Liver (tissue), 9 donors: ENCODE results near the gene DZIP1. TPM values are rescaled to one million over a fixed set of nuclear protein-coding genes. Genes with fewer than 3 reads are reported as not detected.

Source experiments
- DNase-seq: peaks from one replicate; pipeline ENCODE4 v3.0.0-alpha.2; 2017; ENCODE audit warnings: low spot score
- H3K27ac ChIP-seq, 2 donors: one replicate each; pipeline ENCODE4 v1.7.0; 2013; ENCODE audit warnings: inconsistent platforms in 2 of 2, low read length in 2 of 2, control low read depth in 1 of 2, low read depth in 1 of 2, mild to moderate bottlenecking in 1 of 2
- H3K27me3 ChIP-seq, 4 donors: one replicate each; pipeline versions ENCODE4 v1.6.1 to v1.7.0; 2013; ENCODE audit warnings: low read length in 3 of 4, inconsistent platforms in 1 of 4, mild to moderate bottlenecking in 1 of 4, moderate library complexity in 1 of 4; ENCODE audit not compliant: control insufficient read depth in 4 of 4, insufficient read depth in 4 of 4
- H3K36me3 ChIP-seq, 4 donors: one replicate each; pipeline versions ENCODE4 v1.6.1 to v1.7.0; 2013; ENCODE audit warnings: low read length in 3 of 4, mild to moderate bottlenecking in 3 of 4, low read depth in 1 of 4, moderate library complexity in 1 of 4; ENCODE audit not compliant: control insufficient read depth in 4 of 4, insufficient read depth in 3 of 4
- H3K4me1 ChIP-seq, 4 donors: one replicate each; pipeline versions ENCODE4 v1.6.1 to v1.7.0; 2013; ENCODE audit warnings: low read length in 3 of 4, mild to moderate bottlenecking in 3 of 4, moderate library complexity in 1 of 4; ENCODE audit not compliant: control insufficient read depth in 4 of 4, insufficient read depth in 4 of 4
- H3K4me3 ChIP-seq, 3 donors: one replicate each; pipeline versions ENCODE4 v1.6.1 to v1.7.0; 2013; ENCODE audit warnings: low read length in 3 of 3, control low read depth in 1 of 3, low read depth in 1 of 3, mild to moderate bottlenecking in 1 of 3
- H3K9ac ChIP-seq, 2 donors: one replicate each; pipeline ENCODE4 v1.7.0; 2013; ENCODE audit warnings: low read length in 2 of 2, mild to moderate bottlenecking in 2 of 2, moderate library complexity in 2 of 2, control low read depth in 1 of 2, low read depth in 1 of 2
- H3K9me3 ChIP-seq, 4 donors: one replicate each; pipeline versions ENCODE4 v1.6.1 to v1.7.0; 2013; ENCODE audit warnings: low read length in 3 of 4; ENCODE audit not compliant: control insufficient read depth in 4 of 4
- ATF3 ChIP-seq: IDR thresholded peaks from 2 replicates; pipeline ENCODE4 v1.6.1; 2016; ENCODE audit warnings: antibody characterized with exemption
- CTCF ChIP-seq: fragments of 150-350 bp; IDR thresholded peaks from 2 replicates; pipeline ENCODE4 v1.5.1; 2017; ENCODE audit warnings: improper control_type of control experiment, low read depth, low read length; ENCODE audit not compliant: missing input control
- EGR1 ChIP-seq, 2 donors: IDR thresholded peaks; 2 replicates each; pipeline ENCODE4 v1.6.1; 2016 to 2018; ENCODE audit warnings: antibody characterized with exemption in 2 of 2, low read depth in 2 of 2
- FOXA2 ChIP-seq: IDR thresholded peaks from 2 replicates; pipeline ENCODE4 v1.6.1; 2016; ENCODE audit warnings: antibody characterized with exemption
- HNF4A ChIP-seq, 2 donors: conservative IDR thresholded peaks; 2 replicates each; pipeline ENCODE4 v1.6.1; 2016; ENCODE audit warnings: antibody characterized with exemption in 2 of 2, mild to moderate bottlenecking in 2 of 2
- HNF4G ChIP-seq: IDR thresholded peaks from 2 replicates; pipeline ENCODE4 v1.6.1; 2016; ENCODE audit warnings: antibody characterized with exemption
- JUND ChIP-seq, 2 donors: IDR thresholded peaks; 2 replicates each; pipeline ENCODE4 v1.6.1; 2016; ENCODE audit warnings: antibody characterized with exemption in 2 of 2
- NR2F2 ChIP-seq: IDR thresholded peaks from 2 replicates; pipeline ENCODE4 v1.6.1; 2016; ENCODE audit warnings: antibody characterized with exemption
- RAD21 ChIP-seq, 2 donors: IDR thresholded peaks; 2 replicates each; pipeline ENCODE4 v1.6.1; 2016; ENCODE audit warnings: antibody characterized with exemption in 2 of 2, mild to moderate bottlenecking in 2 of 2
- RXRA ChIP-seq, 2 donors: IDR thresholded peaks; 2 replicates each; pipeline ENCODE4 v1.6.1; 2017 to 2018; ENCODE audit warnings: antibody characterized with exemption in 2 of 2, mild to moderate bottlenecking in 1 of 2
- TAF1 ChIP-seq: conservative IDR thresholded peaks from 2 replicates; pipeline ENCODE4 v1.6.1; 2016; ENCODE audit warnings: antibody characterized with exemption, mild to moderate bottlenecking
- YY1 ChIP-seq: IDR thresholded peaks from 2 replicates; pipeline ENCODE4 v1.6.1; 2016; ENCODE audit warnings: antibody characterized with exemption, mild to moderate bottlenecking
- polyA plus RNA-seq, 2 donors: library from polyadenylated mRNA; stranded (reverse) in 1 of 2; unstranded in 1 of 2; fragments of 200-250 nt in 1 of 2; fragments of >200 nt in 1 of 2; fragmentation: Nextera tagmentation in 1 of 2; extraction: Ambion mirVana in 1 of 2; gene quantifications; one replicate each; pipeline versions ENCODE4 v1.2.1 to v1.2.3, GENCODE V29; 2013 to 2015
- total RNA-seq, 2 donors: library from RNA; depleted of rRNA; stranded (reverse); fragments of >200 nt; gene quantifications; one replicate each; pipeline ENCODE4 v1.2.3, GENCODE V29; 2014
- TF ChIP-seq, protein P1 (sequence below): IDR thresholded peaks from 2 replicates; pipeline ENCODE4 v1.6.1; 2016; ENCODE audit warnings: antibody characterized with exemption, mild to moderate bottlenecking
- TF ChIP-seq, protein P2 (sequence below): IDR thresholded peaks from 2 replicates; pipeline ENCODE4 v1.6.1; 2016; ENCODE audit warnings: antibody characterized with exemption
- TF ChIP-seq, protein P3 (sequence below): IDR thresholded peaks from 2 replicates; pipeline ENCODE4 v1.6.1; 2016; ENCODE audit warnings: antibody characterized with exemption
- donor health status: healthy.
- donor health status: healthy.
- donor health status: healthy.
- donor health status: healthy.
- donor health status: healthy.

DZIP1 gene
- total and polyA plus RNA-seq, 4 donors = 0.46 to 2.0 (median 1.3) TPM

DNA sequence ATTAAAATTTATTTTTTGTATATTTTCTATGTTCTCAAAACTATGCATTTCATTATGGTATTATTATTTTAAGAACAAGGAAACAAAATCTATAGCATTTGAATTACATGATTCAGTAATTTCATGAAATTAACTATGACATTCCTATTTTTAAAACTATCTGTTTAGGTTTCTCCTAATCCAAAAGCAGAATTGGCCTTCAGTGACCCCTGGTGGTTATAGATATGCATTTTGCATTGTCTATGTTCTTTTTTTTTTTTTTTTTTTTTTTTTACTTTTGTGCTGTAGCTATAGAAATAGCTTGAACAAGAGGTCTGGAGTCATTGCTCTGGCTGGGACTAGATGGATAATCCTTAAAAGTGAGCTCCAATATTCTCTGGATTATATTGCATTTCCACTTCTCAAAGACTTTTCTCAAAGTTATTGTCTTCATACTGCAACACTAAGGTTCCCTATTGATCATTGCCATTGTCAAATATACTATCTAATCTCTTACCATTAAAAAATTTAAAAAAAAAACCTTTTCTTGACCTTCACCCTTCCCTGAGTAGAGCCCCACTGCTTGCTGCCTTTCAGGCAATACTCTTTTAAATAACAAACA is 16.6 kb upstream of the DZIP1 start:
- Histone ChIP-seq H3K4me1 (no peaks in the 10 kb centered on the region), H3K4me3 (no peak overlapping the region), H3K27ac (no peak overlapping the region), H3K36me3 (no peaks in the 10 kb centered on the region), H3K9ac (no peak overlapping the region), H3K9me3 (peaks cover 2 to 28% (median 14%) of the 10 kb centered on the region in 4 donors), H3K27me3 (no peaks in the 10 kb centered on the region)
- no peak for DNase-seq
- TF ChIP-seq HNF4A (conservative IDR thresholded peaks at IDR 0.05) = no peak
- TF ChIP-seq HNF4G = no peak
- no peak for TF ChIP-seq ATF3
- TF ChIP-seq RAD21 (IDR thresholded peaks at IDR 0.05) = peak; percentile 79
- TF ChIP-seq EGR1 (IDR thresholded peaks at IDR 0.05; ENCODE audit: low read depth in 2 of 2) = no peak
- no peak for TF ChIP-seq NR2F2
- peak; percentile 55 for TF ChIP-seq CTCF
- TF ChIP-seq, protein P1, sequence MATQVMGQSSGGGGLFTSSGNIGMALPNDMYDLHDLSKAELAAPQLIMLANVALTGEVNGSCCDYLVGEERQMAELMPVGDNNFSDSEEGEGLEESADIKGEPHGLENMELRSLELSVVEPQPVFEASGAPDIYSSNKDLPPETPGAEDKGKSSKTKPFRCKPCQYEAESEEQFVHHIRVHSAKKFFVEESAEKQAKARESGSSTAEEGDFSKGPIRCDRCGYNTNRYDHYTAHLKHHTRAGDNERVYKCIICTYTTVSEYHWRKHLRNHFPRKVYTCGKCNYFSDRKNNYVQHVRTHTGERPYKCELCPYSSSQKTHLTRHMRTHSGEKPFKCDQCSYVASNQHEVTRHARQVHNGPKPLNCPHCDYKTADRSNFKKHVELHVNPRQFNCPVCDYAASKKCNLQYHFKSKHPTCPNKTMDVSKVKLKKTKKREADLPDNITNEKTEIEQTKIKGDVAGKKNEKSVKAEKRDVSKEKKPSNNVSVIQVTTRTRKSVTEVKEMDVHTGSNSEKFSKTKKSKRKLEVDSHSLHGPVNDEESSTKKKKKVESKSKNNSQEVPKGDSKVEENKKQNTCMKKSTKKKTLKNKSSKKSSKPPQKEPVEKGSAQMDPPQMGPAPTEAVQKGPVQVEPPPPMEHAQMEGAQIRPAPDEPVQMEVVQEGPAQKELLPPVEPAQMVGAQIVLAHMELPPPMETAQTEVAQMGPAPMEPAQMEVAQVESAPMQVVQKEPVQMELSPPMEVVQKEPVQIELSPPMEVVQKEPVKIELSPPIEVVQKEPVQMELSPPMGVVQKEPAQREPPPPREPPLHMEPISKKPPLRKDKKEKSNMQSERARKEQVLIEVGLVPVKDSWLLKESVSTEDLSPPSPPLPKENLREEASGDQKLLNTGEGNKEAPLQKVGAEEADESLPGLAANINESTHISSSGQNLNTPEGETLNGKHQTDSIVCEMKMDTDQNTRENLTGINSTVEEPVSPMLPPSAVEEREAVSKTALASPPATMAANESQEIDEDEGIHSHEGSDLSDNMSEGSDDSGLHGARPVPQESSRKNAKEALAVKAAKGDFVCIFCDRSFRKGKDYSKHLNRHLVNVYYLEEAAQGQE = no peak
- TF ChIP-seq, protein P2, sequence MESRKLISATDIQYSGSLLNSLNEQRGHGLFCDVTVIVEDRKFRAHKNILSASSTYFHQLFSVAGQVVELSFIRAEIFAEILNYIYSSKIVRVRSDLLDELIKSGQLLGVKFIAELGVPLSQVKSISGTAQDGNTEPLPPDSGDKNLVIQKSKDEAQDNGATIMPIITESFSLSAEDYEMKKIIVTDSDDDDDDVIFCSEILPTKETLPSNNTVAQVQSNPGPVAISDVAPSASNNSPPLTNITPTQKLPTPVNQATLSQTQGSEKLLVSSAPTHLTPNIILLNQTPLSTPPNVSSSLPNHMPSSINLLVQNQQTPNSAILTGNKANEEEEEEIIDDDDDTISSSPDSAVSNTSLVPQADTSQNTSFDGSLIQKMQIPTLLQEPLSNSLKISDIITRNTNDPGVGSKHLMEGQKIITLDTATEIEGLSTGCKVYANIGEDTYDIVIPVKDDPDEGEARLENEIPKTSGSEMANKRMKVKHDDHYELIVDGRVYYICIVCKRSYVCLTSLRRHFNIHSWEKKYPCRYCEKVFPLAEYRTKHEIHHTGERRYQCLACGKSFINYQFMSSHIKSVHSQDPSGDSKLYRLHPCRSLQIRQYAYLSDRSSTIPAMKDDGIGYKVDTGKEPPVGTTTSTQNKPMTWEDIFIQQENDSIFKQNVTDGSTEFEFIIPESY = no peak
- TF ChIP-seq TAF1 = no peak
- TF ChIP-seq FOXA2 = no peak
- TF ChIP-seq RXRA (IDR thresholded peaks at IDR 0.05) = no peak

- Histone ChIP-seq H3K36me3 (no peaks in the 10 kb centered on the region), H3K4me3 (no peak overlapping the region), H3K9ac (no peak overlapping the region), H3K27me3 (no peaks in the 10 kb centered on the region), H3K27ac (no peak overlapping the region), H3K9me3 (peaks cover 2 to 13% (median 7%) of the 10 kb centered on the region in 4 donors), H3K4me1 (no peaks in the 10 kb centered on the region)
- TF ChIP-seq YY1 (no peak), JUND (IDR thresholded peaks at IDR 0.05) (no peak), HNF4A (conservative IDR thresholded peaks at IDR 0.05) (no peak), RAD21 (IDR thresholded peaks at IDR 0.05) (no peak)
- TF ChIP-seq, protein P3, sequence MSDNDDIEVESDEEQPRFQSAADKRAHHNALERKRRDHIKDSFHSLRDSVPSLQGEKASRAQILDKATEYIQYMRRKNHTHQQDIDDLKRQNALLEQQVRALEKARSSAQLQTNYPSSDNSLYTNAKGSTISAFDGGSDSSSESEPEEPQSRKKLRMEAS = no peak
- TF ChIP-seq, protein P2 = no peak
- no peak for DNase-seq
These were observed 15.0 kb upstream of the DZIP1 start for GRCh38 chr13:95659500-95659899.
